GM23338 (cell line): Measurements from ENCODE around the gene PCCB.

Experiments
- CREB1 ChIP-seq: fragments of 250-450 bp; sonication (Bioruptor Pico); IDR thresholded peaks from 2 replicates; pipeline ENCODE4 v1.5.0; 2020; ENCODE audit warnings: low read depth, mild to moderate bottlenecking, moderate library complexity
- EZH2 ChIP-seq: fragments of 200-600 bp; sonication (generic); IDR thresholded peaks from one replicate; pipeline ENCODE4 v1.8.0; 2017; ENCODE audit warnings: antibody characterized with exemption, mild to moderate bottlenecking, low read depth; ENCODE audit not compliant: unreplicated experiment
- EZH2phosphoT487 ChIP-seq: fragments of 200-600 bp; sonication (generic); IDR thresholded peaks from one replicate; pipeline ENCODE4 v1.8.1; 2018; ENCODE audit warnings: antibody characterized with exemption; ENCODE audit not compliant: unreplicated experiment
- JUNB ChIP-seq: IDR thresholded peaks from one replicate; pipeline ENCODE4 v1.6.1; 2016; ENCODE audit warnings: antibody characterized with exemption; ENCODE audit not compliant: unreplicated experiment
- NANOG ChIP-seq: IDR thresholded peaks from 2 replicates; pipeline ENCODE4 v1.6.1; 2016; ENCODE audit warnings: antibody characterized with exemption, borderline replicate concordance
- POLR2AphosphoS5 ChIP-seq: IDR thresholded peaks from 2 replicates; pipeline ENCODE4 v1.6.1; 2016; ENCODE audit warnings: antibody characterized with exemption, low read depth
- STAT1 ChIP-seq: IDR thresholded peaks from one replicate; pipeline ENCODE4 v1.6.1; 2016; ENCODE audit warnings: antibody characterized with exemption; ENCODE audit not compliant: unreplicated experiment
- ZNF114 ChIP-seq: fragments of 250-450 bp; sonication (Bioruptor Pico); IDR thresholded peaks from 2 replicates; pipeline ENCODE4 v1.5.0; 2020; ENCODE audit warnings: mild to moderate bottlenecking, moderate library complexity
- ZNF331 ChIP-seq: fragments of 250-450 bp; sonication (Bioruptor Pico); IDR thresholded peaks from 2 replicates; pipeline ENCODE4 v1.5.0; 2020; ENCODE audit warnings: low read depth, mild to moderate bottlenecking, moderate library complexity
- TF ChIP-seq, protein P1 (sequence below), 2 experiments: fragments of 200-600 bp in 1 of 2; sonication (generic) in 1 of 2; conservative IDR thresholded peaks; 2 replicates each; pipeline versions ENCODE4 v1.5.1 to v1.6.1; 2016 to 2017; ENCODE audit warnings: antibody characterized with exemption in 2 of 2, low read depth in 2 of 2, mild to moderate bottlenecking in 2 of 2, moderate library complexity in 1 of 2
- TF ChIP-seq, protein P2 (sequence below): IDR thresholded peaks from one replicate; pipeline ENCODE4 v1.6.1; 2018; ENCODE audit warnings: antibody characterized with exemption; ENCODE audit not compliant: unreplicated experiment
- TF ChIP-seq, protein P3 (sequence below): IDR thresholded peaks from 2 replicates; pipeline ENCODE4 v1.6.1; 2016; ENCODE audit warnings: antibody characterized with exemption

DNA sequence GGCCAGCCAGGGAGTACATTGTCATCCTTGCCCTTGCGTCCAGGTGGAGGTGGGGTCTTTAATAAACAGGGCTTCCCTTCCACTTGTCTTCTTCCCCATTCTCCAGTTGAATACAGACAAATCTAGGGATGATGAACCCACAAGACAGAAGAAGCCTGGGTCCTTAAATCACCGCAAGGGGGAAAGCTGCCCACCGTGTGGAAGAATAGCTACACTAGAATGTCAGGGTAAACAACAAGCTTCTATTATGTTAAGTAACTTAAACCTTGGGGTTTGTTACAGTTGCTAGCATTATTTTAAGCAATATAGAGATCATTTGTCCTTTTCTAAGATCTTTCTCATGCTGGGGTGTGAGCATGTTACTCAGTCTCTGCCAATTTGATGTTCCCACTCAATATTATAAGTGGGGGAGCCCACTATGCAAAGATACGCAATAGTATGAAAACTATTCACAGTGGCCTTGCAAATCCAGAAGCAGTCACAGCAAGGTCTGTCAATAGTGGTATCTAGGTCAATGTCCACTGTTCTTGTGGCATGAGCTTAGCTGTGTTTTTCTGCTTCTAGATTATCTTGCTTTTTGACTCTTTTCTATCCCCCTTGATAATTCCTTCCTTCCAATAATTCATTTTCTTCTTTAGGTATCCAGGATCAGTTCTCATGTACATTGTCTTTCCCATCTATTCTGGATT is 12.0 kb upstream of the PCCB start:
- no peak for TF ChIP-seq EZH2
- TF ChIP-seq, protein P1, sequence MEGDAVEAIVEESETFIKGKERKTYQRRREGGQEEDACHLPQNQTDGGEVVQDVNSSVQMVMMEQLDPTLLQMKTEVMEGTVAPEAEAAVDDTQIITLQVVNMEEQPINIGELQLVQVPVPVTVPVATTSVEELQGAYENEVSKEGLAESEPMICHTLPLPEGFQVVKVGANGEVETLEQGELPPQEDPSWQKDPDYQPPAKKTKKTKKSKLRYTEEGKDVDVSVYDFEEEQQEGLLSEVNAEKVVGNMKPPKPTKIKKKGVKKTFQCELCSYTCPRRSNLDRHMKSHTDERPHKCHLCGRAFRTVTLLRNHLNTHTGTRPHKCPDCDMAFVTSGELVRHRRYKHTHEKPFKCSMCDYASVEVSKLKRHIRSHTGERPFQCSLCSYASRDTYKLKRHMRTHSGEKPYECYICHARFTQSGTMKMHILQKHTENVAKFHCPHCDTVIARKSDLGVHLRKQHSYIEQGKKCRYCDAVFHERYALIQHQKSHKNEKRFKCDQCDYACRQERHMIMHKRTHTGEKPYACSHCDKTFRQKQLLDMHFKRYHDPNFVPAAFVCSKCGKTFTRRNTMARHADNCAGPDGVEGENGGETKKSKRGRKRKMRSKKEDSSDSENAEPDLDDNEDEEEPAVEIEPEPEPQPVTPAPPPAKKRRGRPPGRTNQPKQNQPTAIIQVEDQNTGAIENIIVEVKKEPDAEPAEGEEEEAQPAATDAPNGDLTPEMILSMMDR (conservative IDR thresholded peaks at IDR 0.05; ENCODE audit: low read depth in 2 of 2) = no peak
- TF ChIP-seq, protein P2, sequence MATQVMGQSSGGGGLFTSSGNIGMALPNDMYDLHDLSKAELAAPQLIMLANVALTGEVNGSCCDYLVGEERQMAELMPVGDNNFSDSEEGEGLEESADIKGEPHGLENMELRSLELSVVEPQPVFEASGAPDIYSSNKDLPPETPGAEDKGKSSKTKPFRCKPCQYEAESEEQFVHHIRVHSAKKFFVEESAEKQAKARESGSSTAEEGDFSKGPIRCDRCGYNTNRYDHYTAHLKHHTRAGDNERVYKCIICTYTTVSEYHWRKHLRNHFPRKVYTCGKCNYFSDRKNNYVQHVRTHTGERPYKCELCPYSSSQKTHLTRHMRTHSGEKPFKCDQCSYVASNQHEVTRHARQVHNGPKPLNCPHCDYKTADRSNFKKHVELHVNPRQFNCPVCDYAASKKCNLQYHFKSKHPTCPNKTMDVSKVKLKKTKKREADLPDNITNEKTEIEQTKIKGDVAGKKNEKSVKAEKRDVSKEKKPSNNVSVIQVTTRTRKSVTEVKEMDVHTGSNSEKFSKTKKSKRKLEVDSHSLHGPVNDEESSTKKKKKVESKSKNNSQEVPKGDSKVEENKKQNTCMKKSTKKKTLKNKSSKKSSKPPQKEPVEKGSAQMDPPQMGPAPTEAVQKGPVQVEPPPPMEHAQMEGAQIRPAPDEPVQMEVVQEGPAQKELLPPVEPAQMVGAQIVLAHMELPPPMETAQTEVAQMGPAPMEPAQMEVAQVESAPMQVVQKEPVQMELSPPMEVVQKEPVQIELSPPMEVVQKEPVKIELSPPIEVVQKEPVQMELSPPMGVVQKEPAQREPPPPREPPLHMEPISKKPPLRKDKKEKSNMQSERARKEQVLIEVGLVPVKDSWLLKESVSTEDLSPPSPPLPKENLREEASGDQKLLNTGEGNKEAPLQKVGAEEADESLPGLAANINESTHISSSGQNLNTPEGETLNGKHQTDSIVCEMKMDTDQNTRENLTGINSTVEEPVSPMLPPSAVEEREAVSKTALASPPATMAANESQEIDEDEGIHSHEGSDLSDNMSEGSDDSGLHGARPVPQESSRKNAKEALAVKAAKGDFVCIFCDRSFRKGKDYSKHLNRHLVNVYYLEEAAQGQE = no peak
- TF ChIP-seq EZH2phosphoT487 = no peak
- no peak for TF ChIP-seq JUNB
- no peak for TF ChIP-seq POLR2AphosphoS5
- TF ChIP-seq, protein P3, sequence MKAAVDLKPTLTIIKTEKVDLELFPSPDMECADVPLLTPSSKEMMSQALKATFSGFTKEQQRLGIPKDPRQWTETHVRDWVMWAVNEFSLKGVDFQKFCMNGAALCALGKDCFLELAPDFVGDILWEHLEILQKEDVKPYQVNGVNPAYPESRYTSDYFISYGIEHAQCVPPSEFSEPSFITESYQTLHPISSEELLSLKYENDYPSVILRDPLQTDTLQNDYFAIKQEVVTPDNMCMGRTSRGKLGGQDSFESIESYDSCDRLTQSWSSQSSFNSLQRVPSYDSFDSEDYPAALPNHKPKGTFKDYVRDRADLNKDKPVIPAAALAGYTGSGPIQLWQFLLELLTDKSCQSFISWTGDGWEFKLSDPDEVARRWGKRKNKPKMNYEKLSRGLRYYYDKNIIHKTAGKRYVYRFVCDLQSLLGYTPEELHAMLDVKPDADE = no peak
- TF ChIP-seq ZNF331 (CRISPR knock-in tag) = no peak
- no peak for TF ChIP-seq CREB1 (CRISPR knock-in tag)
- TF ChIP-seq STAT1 = no peak
- TF ChIP-seq NANOG = no peak
- TF ChIP-seq ZNF114 = no peak
